ENCODE data around the gene PTBP1.

PTBP1 gene

DNA sequence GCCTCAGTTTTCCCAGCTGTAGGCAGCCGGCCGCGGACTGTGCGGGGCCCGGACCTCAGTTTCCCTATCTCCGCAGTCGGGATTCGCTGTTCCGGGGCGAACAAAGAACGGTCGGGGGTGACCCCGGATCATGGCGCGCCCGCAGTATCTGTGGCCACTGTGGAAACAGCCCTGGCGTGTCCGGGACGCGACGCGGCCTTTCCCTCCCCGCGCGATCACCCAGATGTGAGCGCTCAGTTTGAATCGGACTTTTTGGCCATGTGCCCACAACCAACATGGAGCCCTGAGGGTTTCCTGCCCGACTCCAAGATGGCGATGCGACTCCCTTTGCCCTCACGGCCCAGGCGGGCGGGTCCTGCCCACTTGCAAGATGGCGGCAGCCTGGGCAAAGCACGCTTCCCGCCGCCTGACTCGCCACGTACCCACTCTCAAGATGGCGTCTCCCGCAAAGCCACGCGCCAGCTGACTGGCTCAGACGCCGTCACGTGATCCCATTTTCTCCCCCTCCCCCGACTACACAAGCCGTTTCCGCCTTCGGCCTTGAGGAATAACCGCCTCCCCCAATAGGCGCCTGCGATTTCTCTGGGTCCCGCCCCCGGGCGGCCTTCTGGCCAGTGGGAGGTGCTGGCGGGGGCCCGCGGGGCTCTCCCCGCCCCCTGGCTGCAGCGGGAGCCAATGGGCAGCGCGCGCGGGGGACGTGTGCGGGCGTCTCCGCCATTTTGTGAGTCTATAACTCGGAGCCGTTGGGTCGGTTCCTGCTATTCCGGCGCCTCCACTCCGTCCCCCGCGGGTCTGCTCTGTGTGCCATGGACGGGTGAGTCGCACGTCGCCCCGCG is at the start of gene PTBP1:
TSS of gene PTBP1 (plus strand) at position 761 of the 836 bp plus-strand sequence. CDS start at position 807, 46 bp downstream.
- no peaks in the 10 kb centered on the region for H3K9me2 ChIP-seq (replicated peaks; ENCODE audit: insufficient read depth, low read length)
- TF ChIP-seq EZH2 (optimal IDR thresholded peaks at IDR 0.05; ENCODE audit: low read depth, low read length) (no peak), CTCF (IDR thresholded peaks at IDR 0.05; ENCODE audit: low read length) (no peak), EZH2phosphoT487 (IDR thresholded peaks at IDR 0.05; ENCODE audit: low read length) (no peak)
- H4K20me1 ChIP-seq (ENCODE audit: insufficient read depth, low read length), result peaks cover 40% of the 10 kb centered on the region
- peak within 1 kb of the TSS; percentile 99 for H2AFZ ChIP-seq (ENCODE audit: low read length)
- H3F3A ChIP-seq (ENCODE audit: insufficient read depth, low read length), result no peaks in the 10 kb centered on the region
- H3K9me3 ChIP-seq (replicated peaks; ENCODE audit: insufficient read depth, low read length), result no peaks in the 10 kb centered on the region
- peaks cover 9% of the 10 kb centered on the region for H3K4me1 ChIP-seq (ENCODE audit: low read length)
- H3K79me2 ChIP-seq (ENCODE audit: low read length), result peaks cover 44% of the 10 kb centered on the region
- H3K4me3 ChIP-seq (ENCODE audit: low read length), result peak within 1 kb of the TSS; percentile 88
- peak within 1 kb of the TSS; percentile 93 for H3K4me2 ChIP-seq (ENCODE audit: low read depth, low read length)
- H3K36me3 ChIP-seq (replicated peaks; ENCODE audit: insufficient read depth, low read length), result peaks cover 24% of the 10 kb centered on the region
- H3K27me3 ChIP-seq (replicated peaks; ENCODE audit: insufficient read depth, low read length), result 0 out of 2 replicates have a peak, but pooled peaks cover 3% of the 10 kb centered on the region
- DNase-seq, result peak; percentile 100
- peak within 1 kb of the TSS; percentile 80 for H3K9ac ChIP-seq (ENCODE audit: low read length)
- H3K27ac ChIP-seq (ENCODE audit: low read length), result peak within 1 kb of the TSS; percentile 53; the same call in 1 of the 2 replicates

DNA sequence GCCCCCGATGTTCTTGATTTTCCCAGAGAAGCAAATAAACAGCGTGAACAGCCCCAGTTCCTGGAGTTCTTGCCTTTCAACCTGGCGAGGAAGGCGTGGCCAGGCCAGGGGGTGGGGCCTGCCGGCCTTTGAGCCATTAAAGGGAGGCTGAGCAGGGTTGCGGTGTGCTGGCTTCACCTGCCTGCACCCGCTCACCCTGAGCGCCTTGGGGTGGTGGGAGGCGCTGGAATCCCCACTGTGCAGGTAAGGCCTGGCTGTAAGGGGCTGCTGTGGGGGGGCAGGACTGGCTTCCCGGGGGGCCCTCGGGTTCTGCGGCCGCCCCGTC is 49.0 kb upstream of the PTBP1 start:
- no peaks in the 10 kb centered on the region for H3K36me3 ChIP-seq (replicated peaks; ENCODE audit: insufficient read depth, low read length)
- H3K27me3 ChIP-seq (replicated peaks; ENCODE audit: insufficient read depth, low read length), result peaks cover 86% of the 10 kb centered on the region
- DNase-seq, result peak; percentile 20
- no peaks in the 10 kb centered on the region for H3F3A ChIP-seq (ENCODE audit: insufficient read depth, low read length)
- H3K9me3 ChIP-seq (replicated peaks; ENCODE audit: insufficient read depth, low read length), result no peaks in the 10 kb centered on the region
- no peak overlapping the region for H3K9ac ChIP-seq (ENCODE audit: low read length)
- H4K20me1 ChIP-seq (ENCODE audit: insufficient read depth, low read length), result no peaks in the 10 kb centered on the region
- TF ChIP-seq CTCF (IDR thresholded peaks at IDR 0.05; ENCODE audit: low read length) (no peak), EZH2phosphoT487 (IDR thresholded peaks at IDR 0.05; ENCODE audit: low read length) (no peak), EZH2 (optimal IDR thresholded peaks at IDR 0.05; ENCODE audit: low read depth, low read length) (no peak)
- H3K9me2 ChIP-seq (replicated peaks; ENCODE audit: insufficient read depth, low read length), result no peaks in the 10 kb centered on the region
- H3K4me1 ChIP-seq (ENCODE audit: low read length), result no peaks in the 10 kb centered on the region; the same call in 1 of the 2 replicates
- no peak overlapping the region for H3K4me3 ChIP-seq (ENCODE audit: low read length)
- H3K79me2 ChIP-seq (ENCODE audit: low read length), result no peaks in the 10 kb centered on the region
- H3K4me2 ChIP-seq (ENCODE audit: low read depth, low read length), result peak overlapping the region; percentile 14; the same call in 1 of the 2 replicates
- peak overlapping the region; percentile 30 for H2AFZ ChIP-seq (ENCODE audit: low read length)
- H3K27ac ChIP-seq (ENCODE audit: low read length), result no peak overlapping the region

GRCh38 chr19:749811-750210 is 47.4 kb upstream of the PTBP1 start:
- no peak for DNase-seq
- TF ChIP-seq EZH2phosphoT487 (IDR thresholded peaks at IDR 0.05; ENCODE audit: low read length), result no peak
- TF ChIP-seq EZH2 (optimal IDR thresholded peaks at IDR 0.05; ENCODE audit: low read depth, low read length), result no peak
- no peak for TF ChIP-seq CTCF (IDR thresholded peaks at IDR 0.05; ENCODE audit: low read length)

More at GRCh38 chr19:749811-750210, 47.4 kb upstream of the PTBP1 start:
- H3K79me2 ChIP-seq (ENCODE audit: low read length), result no peaks in the 10 kb centered on the region
- H3K4me2 ChIP-seq (ENCODE audit: low read depth, low read length), result no peak overlapping the region
- no peak overlapping the region for H3K4me3 ChIP-seq (ENCODE audit: low read length)
- no peaks in the 10 kb centered on the region for H3K9me2 ChIP-seq (replicated peaks; ENCODE audit: insufficient read depth, low read length)
- H3F3A ChIP-seq (ENCODE audit: insufficient read depth, low read length), result no peaks in the 10 kb centered on the region
- H3K27me3 ChIP-seq (replicated peaks; ENCODE audit: insufficient read depth, low read length), result peaks cover 93% of the 10 kb centered on the region
- no peaks in the 10 kb centered on the region for H4K20me1 ChIP-seq (ENCODE audit: insufficient read depth, low read length)
- H3K36me3 ChIP-seq (replicated peaks; ENCODE audit: insufficient read depth, low read length), result no peaks in the 10 kb centered on the region
- H3K9ac ChIP-seq (ENCODE audit: low read length), result no peak overlapping the region
- H2AFZ ChIP-seq (ENCODE audit: low read length), result no peak overlapping the region
- H3K4me1 ChIP-seq (ENCODE audit: low read length), result no peaks in the 10 kb centered on the region; the same call in 1 of the 2 replicates
- no peak overlapping the region for H3K27ac ChIP-seq (ENCODE audit: low read length)
- no peaks in the 10 kb centered on the region for H3K9me3 ChIP-seq (replicated peaks; ENCODE audit: insufficient read depth, low read length)

Data from MM.1S (cell line).